Ishikawa (cell line): Measurements from ENCODE around the gene TMX1.

Experiments
- EP300 ChIP-seq: IDR thresholded peaks from 2 replicates; pipeline ENCODE4 v1.6.1; 2012; ENCODE audit warnings: borderline replicate concordance
- MAX ChIP-seq: IDR thresholded peaks from 2 replicates; pipeline ENCODE4 v1.6.1; 2012
- RAD21 ChIP-seq: IDR thresholded peaks from 2 replicates; pipeline ENCODE4 v1.6.1; 2012; ENCODE audit warnings: low read depth
- REST ChIP-seq: IDR thresholded peaks from 2 replicates; pipeline ENCODE4 v1.6.1; 2012; ENCODE audit warnings: low read depth, mild to moderate bottlenecking
- TAF1 ChIP-seq: IDR thresholded peaks from 2 replicates; pipeline ENCODE4 v1.6.1; 2012; ENCODE audit warnings: low read depth, mild to moderate bottlenecking
- TCF12 ChIP-seq: IDR thresholded peaks from 2 replicates; pipeline ENCODE4 v1.6.1; 2012; ENCODE audit warnings: low read depth
- USF1 ChIP-seq: IDR thresholded peaks from 2 replicates; pipeline ENCODE4 v1.6.1; 2012
- YY1 ChIP-seq: IDR thresholded peaks from 2 replicates; pipeline ENCODE4 v1.6.1; 2012; ENCODE audit warnings: low read depth

GRCh38 chr14:51201890-51202289 lies 38.2 kb upstream of the TMX1 start:
- TF ChIP-seq EP300 (no peak), USF1 (no peak), TCF12 (no peak), TAF1 (no peak), RAD21 (no peak), MAX (no peak), REST (no peak), YY1 (no peak)
